ENCODE measurements around the gene EXOC6.

The EXOC6 gene

DNA sequence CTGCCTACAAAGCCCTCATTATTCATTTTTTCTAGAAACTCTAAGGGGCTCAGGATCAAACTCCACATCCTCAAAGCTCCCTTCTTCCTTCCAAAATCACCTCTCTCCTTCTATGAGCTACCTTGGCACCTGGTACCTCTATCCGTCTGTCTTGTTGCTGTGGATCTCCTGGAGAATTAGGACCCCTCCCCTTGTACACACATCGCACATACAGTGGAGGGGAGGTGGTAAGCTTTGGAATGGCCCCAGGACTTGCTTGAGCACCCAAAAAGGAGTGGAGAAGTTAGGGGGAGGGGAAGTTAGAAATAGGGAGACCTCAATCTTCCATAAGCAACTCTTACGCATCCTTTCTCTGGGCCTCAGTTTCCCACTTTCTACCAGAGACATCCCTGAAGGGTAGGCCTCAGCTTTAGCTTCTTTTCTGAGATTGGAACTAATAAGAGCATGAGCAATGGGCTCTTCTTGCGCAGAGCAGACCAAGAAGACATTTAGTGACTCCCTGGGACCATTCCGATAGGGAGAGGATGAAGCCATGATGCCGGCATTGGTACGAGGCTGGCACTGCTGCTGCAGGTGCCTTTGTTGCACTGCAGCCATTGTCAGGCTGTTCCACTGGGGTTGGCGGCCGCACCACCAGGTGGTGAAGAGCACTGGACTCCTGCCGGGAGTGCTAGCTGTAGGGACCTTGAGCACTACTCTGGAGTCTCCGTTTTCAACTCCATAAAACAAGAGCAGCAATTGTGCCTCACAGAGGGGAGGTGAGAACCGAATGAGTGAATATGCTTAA lies 216.7 kb downstream of the EXOC6 start:
- no peak for DNase-seq (ENCODE audit: low read depth)

DNA sequence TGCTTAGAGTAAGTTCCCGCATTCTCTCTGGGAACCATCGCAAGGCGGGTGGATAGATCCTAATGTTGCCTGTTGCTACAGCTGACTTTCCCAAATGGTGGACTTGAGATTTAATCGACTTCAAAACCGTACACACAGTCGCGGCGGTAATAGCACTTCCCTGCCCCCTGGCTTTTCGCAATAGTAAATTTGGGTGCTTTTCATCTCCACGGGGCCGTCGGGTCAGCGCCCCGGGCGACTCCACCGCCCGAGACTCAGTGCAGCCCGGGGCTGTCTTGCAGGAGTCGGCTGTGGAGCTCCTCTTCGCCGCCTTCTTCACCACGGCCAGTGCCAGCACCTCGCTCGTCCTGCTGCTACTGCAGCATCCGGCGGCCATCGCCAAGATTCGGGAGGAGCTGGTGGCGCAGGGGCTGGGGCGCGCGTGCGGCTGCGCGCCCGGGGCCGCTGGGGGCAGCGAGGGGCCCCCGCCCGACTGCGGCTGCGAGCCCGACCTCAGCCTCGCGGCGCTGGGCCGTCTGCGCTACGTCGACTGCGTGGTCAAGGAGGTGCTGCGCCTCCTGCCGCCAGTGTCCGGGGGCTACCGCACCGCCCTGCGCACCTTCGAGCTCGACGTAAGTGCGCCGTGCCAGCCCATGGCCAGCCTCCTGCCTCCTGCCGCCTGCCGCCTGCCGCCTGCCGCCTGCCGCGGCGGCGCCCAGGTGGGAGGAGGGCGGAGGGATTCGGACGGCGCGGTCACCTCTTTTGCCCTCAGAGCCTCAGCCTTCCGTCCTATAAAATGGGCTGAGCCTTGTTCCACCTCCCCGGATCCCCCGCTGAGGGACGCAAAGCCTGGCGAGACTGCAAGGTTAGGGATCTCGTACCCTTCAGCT lies 217.6 kb downstream of the EXOC6 start:
- peak; percentile 33 for DNase-seq (ENCODE audit: low read depth)

DNA sequence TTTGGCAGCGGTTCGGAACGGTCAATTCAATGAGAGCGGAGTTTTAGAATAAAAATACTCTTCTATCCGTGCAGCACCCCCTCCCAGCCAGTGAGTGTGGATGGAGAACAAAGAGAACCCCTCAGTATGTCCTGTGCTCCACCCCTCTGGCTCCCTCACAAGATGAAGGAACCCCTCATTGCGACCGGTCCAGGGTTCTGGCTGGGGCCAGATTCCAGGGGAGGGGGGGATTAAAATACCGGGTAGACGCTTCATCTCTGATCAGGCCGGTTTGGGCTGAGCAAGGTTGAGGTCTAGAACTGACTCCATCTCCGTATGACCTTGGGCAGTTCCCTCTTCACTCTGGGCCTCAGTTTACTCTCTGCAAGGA lies 218.2 kb downstream of the EXOC6 start:
- DNase-seq (ENCODE audit: low read depth): no peak

DNA sequence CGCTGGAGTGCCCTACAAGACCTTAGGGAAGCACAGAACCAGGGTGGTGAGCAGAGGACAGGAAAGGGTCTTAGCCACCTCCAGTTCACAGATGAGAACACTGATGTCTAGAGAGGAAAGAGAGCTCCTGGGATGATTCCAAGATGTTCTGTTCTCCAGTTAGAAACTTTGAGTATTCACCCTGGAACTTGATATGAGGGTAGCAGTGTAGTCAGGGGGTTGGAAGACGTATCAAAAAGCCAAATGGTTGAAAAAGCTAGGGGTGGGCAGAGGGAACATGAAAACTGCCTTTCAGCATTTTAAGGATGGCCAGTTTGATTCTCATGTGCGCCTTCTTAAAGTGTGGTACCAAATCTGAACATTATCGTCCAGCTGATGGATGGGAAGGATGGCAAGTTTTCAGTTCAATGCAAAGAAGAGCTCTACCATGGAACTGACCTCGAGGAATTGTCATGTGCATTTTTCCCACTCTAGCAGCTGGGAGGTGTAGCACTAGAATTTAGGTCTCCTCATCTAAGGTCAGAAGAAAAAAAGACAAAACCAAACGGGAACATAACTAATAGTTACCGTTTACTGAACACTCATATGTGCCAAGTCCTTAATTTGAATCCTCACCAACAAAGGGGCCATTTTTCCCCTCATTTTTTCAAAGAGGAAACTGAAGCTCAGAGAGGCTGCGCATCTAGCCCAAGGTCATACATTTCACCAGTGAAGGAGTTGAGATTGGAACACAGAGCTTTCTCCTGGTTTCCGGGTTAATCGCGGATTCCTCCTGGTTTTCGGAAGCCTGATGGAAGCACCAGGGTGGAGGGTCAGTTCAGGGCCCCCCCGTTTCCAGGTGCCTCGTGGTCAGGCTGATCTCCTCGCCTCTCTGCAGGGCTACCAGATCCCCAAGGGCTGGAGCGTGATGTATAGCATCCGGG lies 219.4 kb downstream of the EXOC6 start:
- no peak for DNase-seq (ENCODE audit: low read depth)

DNA sequence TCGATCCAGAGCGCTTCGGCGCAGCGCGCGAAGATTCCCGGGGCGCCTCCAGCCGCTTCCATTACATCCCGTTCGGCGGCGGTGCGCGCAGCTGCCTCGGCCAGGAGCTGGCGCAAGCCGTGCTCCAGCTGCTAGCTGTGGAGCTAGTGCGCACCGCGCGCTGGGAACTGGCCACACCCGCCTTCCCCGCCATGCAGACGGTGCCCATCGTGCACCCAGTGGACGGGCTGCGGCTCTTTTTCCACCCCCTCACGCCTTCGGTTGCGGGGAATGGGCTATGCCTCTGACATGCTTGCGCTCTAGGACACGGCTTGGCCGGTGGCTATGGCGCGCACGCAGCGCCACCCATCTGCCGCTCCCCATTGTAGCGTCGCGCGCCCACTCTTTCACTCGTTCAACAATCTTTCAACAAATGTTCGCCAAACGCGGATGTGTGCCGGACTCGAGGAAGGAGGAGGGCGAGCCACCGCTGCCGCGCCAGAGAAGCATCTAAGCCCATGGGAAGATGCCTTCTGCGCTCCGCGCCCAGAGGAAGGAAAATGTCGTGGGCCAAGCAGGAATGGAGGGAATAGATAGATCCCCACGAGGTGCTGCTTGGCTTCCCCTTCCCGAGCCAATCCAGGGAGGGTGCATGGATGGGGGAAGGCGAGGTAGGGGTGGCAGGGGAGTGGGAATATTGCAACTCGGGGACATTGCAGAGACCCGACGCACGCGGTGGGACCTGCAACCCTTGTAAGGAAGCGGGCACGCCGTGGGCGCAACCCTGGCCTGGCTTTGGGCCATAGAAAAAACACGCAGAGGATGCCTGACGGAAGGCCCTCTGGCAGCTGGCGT lies 220.3 kb downstream of the EXOC6 start:
- DNase-seq (ENCODE audit: low read depth): peak; percentile 46

DNA sequence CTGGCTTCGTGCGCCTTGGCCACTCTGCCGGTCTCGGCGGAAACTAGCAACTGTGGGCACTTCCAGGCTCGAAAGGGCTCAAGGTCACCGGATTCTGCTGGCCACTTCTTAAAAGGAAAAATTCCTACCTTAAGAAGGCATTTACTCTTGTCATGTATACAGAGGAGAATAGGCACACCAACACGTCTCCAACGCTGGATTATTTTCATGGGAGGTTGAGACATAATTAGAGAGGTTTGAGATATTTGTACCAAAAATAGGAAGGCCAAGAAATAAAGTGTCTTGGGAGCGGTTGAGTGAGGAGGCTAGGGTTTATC lies 220.9 kb downstream of the EXOC6 start:
- no peak for DNase-seq (ENCODE audit: low read depth)

DNA sequence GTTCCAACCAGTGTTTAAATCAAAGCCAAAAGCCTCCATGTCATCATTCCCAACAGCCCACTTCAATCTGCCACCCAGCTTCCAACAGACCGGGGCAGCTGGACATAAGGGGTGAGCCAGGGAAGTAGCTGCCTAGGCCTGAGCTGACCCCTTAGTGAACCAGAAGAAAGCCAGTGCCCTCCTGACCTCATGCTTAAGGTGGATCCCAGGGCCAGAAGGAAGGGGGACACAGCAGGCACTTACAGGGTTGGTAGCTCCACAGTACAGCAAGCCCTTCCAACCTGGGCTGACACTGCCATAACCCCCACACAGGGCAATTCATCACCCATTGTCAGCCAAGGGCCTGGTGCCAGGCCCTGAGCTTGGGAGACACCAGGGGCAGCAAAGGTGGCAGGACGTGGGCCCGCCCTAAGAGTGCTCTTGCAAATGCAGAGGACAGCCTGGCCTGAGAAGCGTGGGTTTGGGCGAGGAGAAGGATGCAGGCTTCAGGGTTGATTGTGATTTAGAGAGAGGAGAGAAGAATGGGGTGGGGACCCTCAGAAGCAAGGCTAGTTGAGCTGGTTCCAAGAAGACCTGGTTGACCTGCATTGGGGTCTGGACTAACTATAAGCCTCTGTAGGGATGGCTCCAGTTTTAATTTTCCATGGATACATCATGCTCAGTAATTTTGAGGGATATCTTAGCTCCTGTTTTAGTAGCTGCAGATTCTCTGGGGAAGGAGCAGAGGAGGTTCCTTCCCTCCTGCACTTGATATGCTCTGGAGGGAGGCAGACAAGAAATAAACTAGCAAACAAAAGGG lies 222.3 kb downstream of the EXOC6 start:
- no peak for DNase-seq (ENCODE audit: low read depth)

DNA sequence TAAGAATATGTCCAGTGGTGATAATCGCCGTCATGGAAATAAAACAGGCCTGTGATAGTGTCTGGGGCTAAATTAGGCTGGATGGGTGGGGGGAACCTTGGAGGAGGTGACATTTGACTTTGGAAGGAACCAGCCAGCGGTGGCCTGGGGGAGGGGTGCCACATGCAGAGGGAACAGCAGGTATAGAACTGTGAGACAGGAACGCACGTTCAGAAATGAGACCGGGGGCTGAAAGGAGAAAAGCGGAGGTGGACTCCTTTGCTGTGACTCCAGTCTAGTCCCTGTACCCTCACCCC lies 222.8 kb downstream of the EXOC6 start:
- no peak for DNase-seq (ENCODE audit: low read depth)

DNA sequence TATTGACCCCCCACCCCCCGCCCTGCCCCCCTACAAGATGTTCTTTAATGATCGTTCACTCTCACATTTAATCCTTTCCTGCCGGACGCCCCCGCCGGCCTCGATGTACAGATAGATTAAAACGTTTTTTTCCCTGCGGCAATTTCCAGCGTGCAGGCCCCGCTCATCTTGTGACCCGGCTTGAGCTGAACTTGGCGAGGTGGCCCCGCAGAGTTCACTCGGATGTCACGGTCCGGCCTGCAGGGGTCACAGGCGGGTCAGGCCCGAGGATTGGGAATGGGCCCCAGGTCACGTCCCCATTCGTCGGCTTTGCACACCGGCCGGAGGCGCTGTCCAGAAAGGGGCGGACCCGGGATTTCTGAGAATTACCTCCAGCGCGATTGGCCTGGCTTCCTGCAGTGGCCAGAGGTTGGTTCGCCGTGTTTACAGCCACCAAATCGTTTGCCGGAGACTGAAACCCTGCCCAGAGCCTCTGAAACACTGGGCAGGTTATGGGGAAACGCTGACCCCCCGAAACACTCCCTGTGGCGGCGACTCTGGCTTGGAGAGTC lies 223.4 kb downstream of the EXOC6 start:
- no peak for DNase-seq (ENCODE audit: low read depth)

DNA sequence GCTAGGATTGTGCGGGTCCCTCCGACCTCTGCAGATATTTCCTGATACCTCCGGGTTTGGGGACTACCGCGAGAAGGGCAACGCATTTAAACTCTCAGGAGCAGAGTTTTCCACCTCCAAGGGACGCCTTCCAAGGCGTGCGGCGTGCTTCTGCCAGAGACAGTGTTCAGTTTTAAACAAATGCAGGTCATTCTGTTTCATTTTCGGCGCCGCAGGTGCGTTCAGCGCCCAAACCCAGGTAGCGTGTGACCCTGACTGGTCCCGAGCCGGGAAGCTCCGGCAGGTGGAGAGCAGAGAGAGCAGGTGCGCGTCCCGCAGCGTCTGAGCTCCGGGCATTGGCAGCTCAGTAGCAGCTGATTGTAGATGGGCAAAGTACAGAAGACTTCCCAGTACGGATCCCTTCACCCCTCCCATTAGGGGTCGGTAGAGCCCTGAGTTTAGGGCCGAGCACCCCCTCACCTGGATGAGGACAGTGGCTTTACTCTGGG lies 223.9 kb downstream of the EXOC6 start:
- no peak for DNase-seq (ENCODE audit: low read depth)

DNA sequence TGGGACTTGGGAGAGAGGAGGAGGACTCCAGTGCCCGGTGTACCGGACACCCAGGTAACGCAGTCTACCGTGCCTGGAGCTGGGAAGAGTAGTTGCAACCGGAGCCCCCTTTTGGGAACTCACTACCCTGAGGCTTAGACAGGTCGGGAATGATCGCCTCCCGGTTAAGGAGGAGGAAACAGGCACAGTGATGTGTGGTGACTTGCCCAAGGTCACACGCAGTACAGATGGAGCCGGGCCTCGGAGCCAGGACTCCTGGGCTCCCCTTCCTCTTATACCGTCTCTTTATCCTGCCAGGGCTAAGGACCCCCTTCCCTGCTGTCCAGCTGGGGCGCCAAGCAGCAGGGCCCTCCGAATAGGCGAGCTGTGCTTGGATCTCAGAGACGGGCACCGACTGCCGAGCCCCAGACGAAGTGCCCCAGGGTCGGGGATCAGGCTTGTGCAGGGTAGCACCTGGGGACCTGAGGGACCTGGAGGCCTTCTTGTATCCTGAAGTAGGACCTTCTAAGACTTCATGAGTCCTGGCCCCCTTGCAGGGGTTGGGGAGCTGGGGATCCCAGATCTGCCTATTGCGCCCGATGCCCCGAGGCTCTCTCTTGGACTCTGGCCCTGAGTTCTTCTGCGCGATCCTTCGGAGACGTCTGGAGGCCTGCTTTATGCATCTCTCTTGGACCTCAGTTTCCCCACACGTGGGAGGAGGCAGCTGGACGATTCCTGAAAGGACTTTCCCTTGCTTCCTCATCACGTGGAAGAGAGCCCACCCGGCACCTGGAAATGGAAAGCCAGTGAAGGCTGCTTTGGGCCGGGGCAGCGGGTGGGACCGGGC lies 224.6 kb downstream of the EXOC6 start:
- no peak for DNase-seq (ENCODE audit: low read depth)

DNA sequence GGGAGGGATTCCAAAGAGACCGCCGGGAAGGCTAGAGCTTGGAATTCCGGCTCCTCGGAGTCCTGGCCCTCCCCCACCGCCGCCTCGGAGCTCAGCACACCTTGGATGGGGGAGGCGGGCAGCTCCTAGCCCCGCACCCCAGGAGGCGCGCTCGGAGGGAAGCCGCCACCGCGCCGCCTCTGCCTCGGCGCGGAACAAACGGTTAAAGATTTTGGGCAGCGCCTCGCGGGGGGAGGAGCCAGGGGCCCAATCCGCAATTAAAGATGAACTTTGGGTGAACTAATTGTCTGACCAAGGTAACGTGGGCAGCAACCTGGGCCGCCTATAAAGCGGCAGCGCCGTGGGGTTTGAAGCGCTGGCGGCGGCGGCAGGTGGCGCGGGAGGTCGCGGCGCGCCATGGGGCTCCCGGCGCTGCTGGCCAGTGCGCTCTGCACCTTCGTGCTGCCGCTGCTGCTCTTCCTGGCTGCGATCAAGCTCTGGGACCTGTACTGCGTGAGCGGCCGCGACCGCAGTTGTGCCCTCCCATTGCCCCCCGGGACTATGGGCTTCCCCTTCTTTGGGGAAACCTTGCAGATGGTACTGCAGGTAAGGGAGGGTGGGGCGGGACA lies 225.3 kb downstream of the EXOC6 start, which contains the start of gene CYP26A1:
CYP26A1 (plus strand) TSS at position 355 of the 608 bp plus-strand sequence; CDS start at position 397, 42 bp downstream.
- DNase-seq (ENCODE audit: low read depth): no peak

DNA sequence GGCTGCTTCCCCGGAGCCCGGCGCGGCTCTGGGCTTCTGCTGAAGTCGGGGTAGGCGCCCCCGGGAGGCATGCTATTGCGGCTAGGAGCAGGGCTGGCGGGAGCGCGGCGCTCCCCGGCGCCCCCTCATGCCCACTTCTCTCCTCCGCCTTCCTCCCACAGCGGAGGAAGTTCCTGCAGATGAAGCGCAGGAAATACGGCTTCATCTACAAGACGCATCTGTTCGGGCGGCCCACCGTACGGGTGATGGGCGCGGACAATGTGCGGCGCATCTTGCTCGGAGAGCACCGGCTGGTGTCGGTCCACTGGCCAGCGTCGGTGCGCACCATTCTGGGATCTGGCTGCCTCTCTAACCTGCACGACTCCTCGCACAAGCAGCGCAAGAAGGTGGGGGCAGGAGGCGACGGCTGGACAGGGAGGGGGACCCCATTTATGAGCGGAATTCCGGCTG lies 225.9 kb downstream of the EXOC6 start:
- peak; percentile 35 for DNase-seq (ENCODE audit: low read depth)

DNA sequence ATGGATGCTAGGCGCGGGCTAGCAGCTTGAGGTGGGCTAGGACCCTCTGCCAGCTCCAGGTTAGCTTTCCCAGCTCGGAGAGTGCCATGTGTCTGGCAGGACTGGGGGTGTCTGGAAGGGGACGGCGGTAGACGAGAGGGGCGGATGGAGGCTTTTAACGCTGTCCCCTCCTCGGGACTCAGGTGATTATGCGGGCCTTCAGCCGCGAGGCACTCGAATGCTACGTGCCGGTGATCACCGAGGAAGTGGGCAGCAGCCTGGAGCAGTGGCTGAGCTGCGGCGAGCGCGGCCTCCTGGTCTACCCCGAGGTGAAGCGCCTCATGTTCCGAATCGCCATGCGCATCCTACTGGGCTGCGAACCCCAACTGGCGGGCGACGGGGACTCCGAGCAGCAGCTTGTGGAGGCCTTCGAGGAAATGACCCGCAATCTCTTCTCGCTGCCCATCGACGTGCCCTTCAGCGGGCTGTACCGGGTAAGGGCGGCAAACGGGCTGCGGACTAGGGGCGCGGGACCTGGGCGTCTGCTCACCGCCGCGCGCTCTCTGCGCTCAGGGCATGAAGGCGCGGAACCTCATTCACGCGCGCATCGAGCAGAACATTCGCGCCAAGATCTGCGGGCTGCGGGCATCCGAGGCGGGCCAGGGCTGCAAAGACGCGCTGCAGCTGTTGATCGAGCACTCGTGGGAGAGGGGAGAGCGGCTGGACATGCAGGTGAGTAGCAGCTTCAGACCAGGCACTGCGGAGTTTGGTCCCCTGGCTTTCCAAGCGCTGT lies 226.5 kb downstream of the EXOC6 start:
- DNase-seq (ENCODE audit: low read depth): no peak

DNA sequence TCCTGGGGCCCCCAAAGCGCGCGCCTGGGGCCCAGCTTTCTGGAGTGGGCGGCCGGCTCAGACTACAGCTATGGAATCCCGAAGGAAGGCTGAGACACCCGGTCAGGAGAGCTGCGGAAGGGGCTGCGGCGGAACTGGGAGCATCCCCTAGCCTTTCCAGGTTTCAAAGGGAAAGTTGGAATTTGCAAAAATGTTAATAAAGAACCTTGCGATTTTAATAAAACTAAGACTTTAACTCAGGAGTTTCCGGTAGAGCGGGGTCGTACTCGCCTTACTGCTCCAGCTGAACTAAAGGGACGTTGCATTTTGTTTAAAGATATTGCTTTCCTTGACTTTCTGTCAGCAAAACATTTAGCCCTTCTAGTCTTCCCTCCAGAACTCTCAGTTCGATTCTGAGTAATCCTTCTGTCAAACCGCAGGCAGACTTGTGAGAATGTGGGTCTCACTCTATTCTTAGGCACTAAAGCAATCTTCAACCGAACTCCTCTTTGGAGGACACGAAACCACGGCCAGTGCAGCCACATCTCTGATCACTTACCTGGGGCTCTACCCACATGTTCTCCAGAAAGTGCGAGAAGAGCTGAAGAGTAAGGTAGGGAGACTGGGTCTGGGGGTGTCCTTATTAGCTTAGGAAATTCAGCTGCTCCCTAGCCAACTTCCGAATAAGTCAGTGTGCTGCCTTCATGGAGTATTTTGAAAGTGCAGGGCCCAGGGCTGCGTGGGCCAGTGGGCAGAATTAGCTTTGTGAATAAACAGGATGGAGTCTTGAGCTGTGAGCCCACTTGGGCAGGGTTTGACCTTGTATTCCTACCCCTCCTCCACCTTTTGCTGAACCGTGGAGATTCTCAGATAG lies 227.3 kb downstream of the EXOC6 start:
- DNase-seq (ENCODE audit: low read depth): no peak

DNA sequence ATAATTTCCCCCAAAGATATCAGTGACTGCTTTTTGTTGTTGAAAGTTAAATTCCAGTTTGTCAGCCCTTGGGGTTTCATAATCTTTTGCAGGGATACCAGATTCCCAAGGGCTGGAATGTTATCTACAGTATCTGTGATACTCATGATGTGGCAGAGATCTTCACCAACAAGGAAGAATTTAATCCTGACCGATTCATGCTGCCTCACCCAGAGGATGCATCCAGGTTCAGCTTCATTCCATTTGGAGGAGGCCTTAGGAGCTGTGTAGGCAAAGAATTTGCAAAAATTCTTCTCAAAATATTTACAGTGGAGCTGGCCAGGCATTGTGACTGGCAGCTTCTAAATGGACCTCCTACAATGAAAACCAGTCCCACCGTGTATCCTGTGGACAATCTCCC lies 228.6 kb downstream of the EXOC6 start:
- DNase-seq (ENCODE audit: low read depth): peak; percentile 77

DNA sequence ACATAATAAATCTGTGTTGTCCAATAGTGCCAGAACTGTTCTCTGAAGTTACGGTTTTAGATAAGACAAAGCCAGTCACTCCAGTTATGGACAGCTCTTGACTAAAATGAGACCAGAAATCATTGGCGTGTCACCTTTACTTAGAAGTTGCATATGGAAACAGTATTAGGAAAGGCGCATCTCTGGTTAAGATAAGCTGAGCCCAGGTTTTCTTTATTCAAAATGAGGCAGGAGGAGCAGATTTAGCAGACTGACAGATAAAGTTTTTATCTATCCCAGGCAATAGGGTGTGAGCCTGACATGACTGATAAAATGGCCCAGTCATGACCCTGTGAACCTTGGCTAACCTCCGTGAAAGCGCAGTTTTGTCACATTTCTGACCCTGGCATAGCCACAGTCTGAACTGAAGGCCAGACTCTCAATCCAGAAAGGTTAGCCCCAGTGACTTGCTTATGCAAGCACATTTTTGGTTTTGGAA lies 229.6 kb downstream of the EXOC6 start:
- no peak for DNase-seq (ENCODE audit: low read depth)
